CD14-positive monocyte (primary cell): ENCODE results near the gene SECISBP2L. TPM values are rescaled to one million over a fixed set of nuclear protein-coding genes. Genes with fewer than 3 reads are reported as not detected.

Source experiments
- DNase-seq, 3 donors: peaks; one replicate each; pipeline ENCODE4 v3.0.0-alpha.2; 2011 to 2022
- H2AFZ ChIP-seq: 2 replicates; pipeline ENCODE4 v1.6.0; 2012; ENCODE audit warnings: mild to moderate bottlenecking, low read depth, low read length, inconsistent platforms; ENCODE audit not compliant: insufficient read depth, poor library complexity, severe bottlenecking
- H3K27ac ChIP-seq, 2 donors: 1 replicate in 1 of 2; 2 replicates in 1 of 2; pipeline ENCODE4 v1.5.1; 2012 to 2013; ENCODE audit warnings: low read length in 2 of 2, control low read depth in 1 of 2, inconsistent platforms in 1 of 2, low read depth in 1 of 2, mild to moderate bottlenecking in 1 of 2
- H3K27me3 ChIP-seq, 2 donors: one replicate each; pipeline versions ENCODE4 v1.6.0 to v1.6.1; 2011 to 2013; ENCODE audit warnings: low read length in 2 of 2; ENCODE audit not compliant: control insufficient read depth in 2 of 2, insufficient read depth in 2 of 2
- H3K36me3 ChIP-seq, 2 donors: replicated peaks in 1 of 2; 1 replicate in 1 of 2; 2 replicates in 1 of 2; pipeline versions ENCODE4 v1.5.1 to v1.6.1; 2012 to 2013; ENCODE audit warnings: low read length in 2 of 2, control low read depth in 1 of 2, inconsistent platforms in 1 of 2, mild to moderate bottlenecking in 1 of 2; ENCODE audit not compliant: insufficient read depth in 2 of 2, control insufficient read depth in 1 of 2
- H3K4me1 ChIP-seq, 2 donors: 1 replicate in 1 of 2; 2 replicates in 1 of 2; pipeline versions ENCODE4 v1.5.1 to v1.6.1; 2012 to 2013; ENCODE audit warnings: low read length in 2 of 2, control low read depth in 1 of 2, inconsistent platforms in 1 of 2, mild to moderate bottlenecking in 1 of 2, moderate library complexity in 1 of 2; ENCODE audit not compliant: insufficient read depth in 2 of 2, control insufficient read depth in 1 of 2
- H3K4me2 ChIP-seq: replicated peaks from 2 replicates; pipeline ENCODE3; 2012; ENCODE audit warnings: low read length, moderate library complexity, mild to moderate bottlenecking; ENCODE audit not compliant: poor library complexity, severe bottlenecking; ENCODE audit errors: extremely low read depth
- H3K4me3 ChIP-seq, 3 experiments: fragments of 200-600 bp in 1 of 3; sonication (generic) in 1 of 3; replicated peaks in 1 of 3; 1 replicate in 2 of 3; 2 replicates in 1 of 3; pipeline ENCODE4 v1.5.1; 2011 to 2013; ENCODE audit warnings: low read length in 3 of 3, mild to moderate bottlenecking in 3 of 3, control low read depth in 2 of 3, low read depth in 2 of 3, inconsistent platforms in 1 of 3, moderate library complexity in 1 of 3
- H3K79me2 ChIP-seq: 2 replicates; pipeline ENCODE4 v1.6.0; 2012; ENCODE audit warnings: mild to moderate bottlenecking, control low read depth, inconsistent platforms, low read length, moderate library complexity; ENCODE audit not compliant: insufficient read depth
- H3K9ac ChIP-seq: 2 replicates; pipeline ENCODE4 v1.6.0; 2017; ENCODE audit warnings: low read length, mild to moderate bottlenecking; ENCODE audit not compliant: insufficient read depth, poor library complexity, severe bottlenecking
- H3K9me3 ChIP-seq, 2 donors: replicated peaks in 1 of 2; 1 replicate in 1 of 2; 2 replicates in 1 of 2; pipeline versions ENCODE4 v1.5.1 to v1.6.1; 2012 to 2013; ENCODE audit warnings: low read length in 2 of 2, control low read depth in 1 of 2; ENCODE audit not compliant: control insufficient read depth in 1 of 2, insufficient read depth in 1 of 2
- H4K20me1 ChIP-seq: 2 replicates; pipeline ENCODE4 v1.6.0; 2012; ENCODE audit warnings: mild to moderate bottlenecking, low read length, control low read depth, moderate library complexity; ENCODE audit not compliant: insufficient read depth
- H3K27ac Mint-ChIP-seq, 7 donors: one replicate each; pipeline ENCODE4 v1.8.0; 2020; ENCODE audit warnings: mild to moderate bottlenecking in 7 of 7, mixed read lengths in 7 of 7, moderate library complexity in 6 of 7, inconsistent platforms in 2 of 7
- H3K27me3 Mint-ChIP-seq, 3 donors: one replicate each; pipeline ENCODE4 v1.8.0; 2021 to 2022; ENCODE audit warnings: low read depth in 3 of 3, mild to moderate bottlenecking in 3 of 3, mixed read lengths in 3 of 3, moderate library complexity in 3 of 3, inconsistent platforms in 1 of 3
- H3K36me3 Mint-ChIP-seq, 2 donors: one replicate each; pipeline ENCODE4 v1.8.0; 2020; ENCODE audit warnings: mixed read lengths in 2 of 2, inconsistent platforms in 1 of 2, mild to moderate bottlenecking in 1 of 2
- H3K4me1 Mint-ChIP-seq: one replicate; pipeline ENCODE4 v1.8.0; 2020; ENCODE audit warnings: mild to moderate bottlenecking, mixed read lengths
- H3K4me3 Mint-ChIP-seq, 2 donors: one replicate each; pipeline ENCODE4 v1.8.0; 2020; ENCODE audit warnings: mild to moderate bottlenecking in 2 of 2, mixed read lengths in 2 of 2, moderate library complexity in 1 of 2
- H3K9me3 Mint-ChIP-seq, 7 donors: one replicate each; pipeline ENCODE4 v1.8.0; 2020 to 2022; ENCODE audit warnings: mixed read lengths in 7 of 7, mild to moderate bottlenecking in 6 of 7, moderate library complexity in 6 of 7, inconsistent platforms in 2 of 7
- CTCF ChIP-seq: fragments of 200-600 bp; IDR thresholded peaks from one replicate; pipeline ENCODE4 v1.8.0; 2022; ENCODE audit warnings: antibody characterized with exemption, mild to moderate bottlenecking
- WGBS: methylation state at CpG from one replicate; pipeline ENCODE4 v1.1.5; 2013; ENCODE audit warnings: missing lambda C conversion rate; ENCODE audit not compliant: insufficient coverage; 5-methylcytosine and 5-hydroxymethylcytosine counted together
- intact Hi-C, 2 donors: fragments of 100-400 bp; cut with micrococcal nuclease; formaldehyde crosslinking; loops; one replicate each; pipeline versions ENCODE4 v1.15.0 to v1.15.1; 2023
- polyA plus RNA-seq, 3 donors: library from polyadenylated mRNA; depleted of rRNA in 1 of 3; unstranded in 2 of 3; stranded (reverse) in 1 of 3; fragments of 300-500 nt in 2 of 3; fragments of >200 nt in 1 of 3; fragmentation: Illumina TruSeq in 2 of 3; gene quantifications; 1 replicate in 2 of 3; 2 replicates in 1 of 3; pipeline ENCODE4 v1.2.3, GENCODE V29; 2012 to 2021

The SECISBP2L gene
- polyA plus RNA-seq, 3 donors, result 5.0 to 19.8 (median 9.5) TPM

GRCh38 chr15:49015896-49016295, 30.4 kb downstream of the SECISBP2L start:
- H3K36me3 Mint-ChIP-seq, result peaks cover 61 to 75% of the 10 kb centered on the region in 2 donors
- no peak overlapping the region for H3K4me3 ChIP-seq
- H3K27ac Mint-ChIP-seq, result peak overlapping the region in 1 of 7 donors; percentile 32
- H3K4me1 Mint-ChIP-seq, result no peaks in the 10 kb centered on the region
- H3K9ac ChIP-seq, result no peak overlapping the region
- no peak overlapping the region for H3K4me2 ChIP-seq
- no peak overlapping the region for H2AFZ ChIP-seq
- H3K27me3 ChIP-seq, result no peaks in the 10 kb centered on the region
- DNase-seq, result no peak
- TF ChIP-seq CTCF, result no peak
- no peak overlapping the region for H3K27ac ChIP-seq
- 100% methylated on average over 1 of the region's 2 CpGs for WGBS
- H3K9me3 Mint-ChIP-seq, result peaks cover 0 to 1% (median 0%) of the 10 kb centered on the region in 7 donors
- H3K79me2 ChIP-seq, result no peaks in the 10 kb centered on the region
- no peaks in the 10 kb centered on the region for H3K4me1 ChIP-seq
- peaks cover 49 to 70% of the 10 kb centered on the region in 2 donors for H3K36me3 ChIP-seq
- intact Hi-C loops, result no loop called here
- no peaks in the 10 kb centered on the region for H4K20me1 ChIP-seq
- H3K27me3 Mint-ChIP-seq, result no peaks in the 10 kb centered on the region
- no peaks in the 10 kb centered on the region for H3K9me3 ChIP-seq
- H3K4me3 Mint-ChIP-seq, result no peak overlapping the region

GRCh38 chr15:48999314-48999713, 46.9 kb downstream of the SECISBP2L start:
- intact Hi-C loops, result no loop called here
- Mint-ChIP-seq H3K9me3 (peaks cover under 1 to 8% (median 2%) of the 10 kb centered on the region in 7 donors), H3K4me3 (no peak overlapping the region), H3K27me3 (no peaks in the 10 kb centered on the region), H3K36me3 (peaks cover 55 to 61% of the 10 kb centered on the region in 2 donors), H3K27ac (no peak overlapping the region), H3K4me1 (no peaks in the 10 kb centered on the region)
- H3K9ac ChIP-seq, result no peak overlapping the region
- no peaks in the 10 kb centered on the region for H3K4me1 ChIP-seq
- H3K9me3 ChIP-seq, result no peaks in the 10 kb centered on the region
- no CpG with 5 or more reads among the region's 2 CpGs for WGBS
- H3K4me2 ChIP-seq, result no peak overlapping the region
- H3K27me3 ChIP-seq, result no peaks in the 10 kb centered on the region
- H3K79me2 ChIP-seq, result no peaks in the 10 kb centered on the region
- H3K27ac ChIP-seq, result no peak overlapping the region
- no peaks in the 10 kb centered on the region for H4K20me1 ChIP-seq
- DNase-seq, result no peak
- H2AFZ ChIP-seq, result no peak overlapping the region
- no peak for TF ChIP-seq CTCF
- no peak overlapping the region for H3K4me3 ChIP-seq
- peaks cover 55 to 67% of the 10 kb centered on the region in 2 donors for H3K36me3 ChIP-seq
